HCT116 (cell line): ENCODE results near the gene CLN6. TPM values are rescaled to one million over a fixed set of nuclear protein-coding genes. Genes with fewer than 3 reads are reported as not detected.

Experiments
- ATAC-seq: fragments of 200-7000 bp; cut with Tn5 transposase; 2 replicates; pipeline ENCODE4 v1.9.1; 2020; ENCODE audit warnings: mild to moderate bottlenecking, moderate library complexity
- BruUV-seq: library from RNA; stranded (reverse); fragments of 400-500 nt; replicated peaks from 2 replicates; lab custom pipeline; 2021; lab: Mats Ljungman, UMichigan
- CTCF ChIA-PET: fragments of 300-600 bp; sonication (Branson Sonifier 250); formaldehyde crosslinking; loops from one replicate; lab custom pipeline; 2021; ENCODE audit warnings: antibody characterized with exemption; lab: Charles Lee
- POLR2A ChIA-PET: fragments of 300-600, 350-600 bp; sonication (Branson Sonifier 250); formaldehyde crosslinking; loops from one replicate; lab custom pipeline; 2021; ENCODE audit warnings: antibody characterized with exemption; lab: Charles Lee
- RAD21 ChIA-PET, 2 experiments: fragments of 300-600 bp; sonication (Branson Sonifier 250); formaldehyde crosslinking; loops; one replicate each; lab custom pipeline; 2023; ENCODE audit warnings: low total read pairs in 2 of 2; ENCODE audit not compliant: uncharacterized antibody in 2 of 2, unreplicated experiment in 2 of 2, low non-redundant PET in 1 of 2; lab: Charles Lee
- DNase-seq: peaks from one replicate; pipeline ENCODE4 v3.0.0-alpha.2; 2010; ENCODE audit warnings: low read depth, low spot score
- H2AFZ ChIP-seq: fragments of 200-600 bp; shearing (Covaris generic), sonication (generic); 2 replicates; pipeline ENCODE4 v1.6.1; 2017; ENCODE audit warnings: low read depth, mixed run types, mixed read lengths, antibody characterized with exemption, low read length; ENCODE audit not compliant: poor library complexity, severe bottlenecking
- H3K27ac ChIP-seq: 2 replicates; pipeline ENCODE4 v1.5.1; 2012; ENCODE audit warnings: low read depth, low read length
- H3K27me3 ChIP-seq: fragments of 200-600 bp; sonication (generic); 2 replicates; pipeline ENCODE4 v1.6.1; 2016; ENCODE audit warnings: mixed run types, low read length, mixed read lengths; ENCODE audit not compliant: insufficient read depth
- H3K36me3 ChIP-seq, 2 experiments: fragments of 200-500 bp in 1 of 2; fragments of 200-600 bp in 1 of 2; sonication (Bioruptor generic) in 1 of 2; sonication (generic) in 1 of 2; 2 replicates each; pipeline versions ENCODE4 v1.5.1 to v1.6.1; 2014 to 2016; ENCODE audit warnings: low read length in 2 of 2, inconsistent platforms in 1 of 2, mixed read lengths in 1 of 2, mixed run types in 1 of 2; ENCODE audit not compliant: insufficient read depth in 2 of 2, control insufficient read depth in 1 of 2
- H3K4me1 ChIP-seq, 2 experiments: fragments of 200-600 bp in 1 of 2; sonication (generic) in 1 of 2; 2 replicates each; pipeline versions ENCODE4 v1.5.1 to v1.6.1; 2012 to 2017; ENCODE audit warnings: low read length in 2 of 2, inconsistent platforms in 1 of 2, mild to moderate bottlenecking in 1 of 2, mixed read lengths in 1 of 2, mixed run types in 1 of 2, moderate library complexity in 1 of 2; ENCODE audit not compliant: insufficient read depth in 2 of 2, control insufficient read depth in 1 of 2
- H3K4me2 ChIP-seq: fragments of 200-600 bp; sonication (generic); 2 replicates; pipeline ENCODE4 v1.6.1; 2017; ENCODE audit warnings: mixed run types, low read length, mixed read lengths
- H3K4me3 ChIP-seq, 2 experiments: fragments of 200-600 bp in 1 of 2; sonication (generic) in 1 of 2; replicated peaks in 1 of 2; 2 replicates each; pipeline ENCODE4 v1.5.1; 2011 to 2016; ENCODE audit warnings: low read length in 2 of 2, control low read depth in 1 of 2, low read depth in 1 of 2, mild to moderate bottlenecking in 1 of 2, mixed read lengths in 1 of 2, mixed run types in 1 of 2
- H3K79me2 ChIP-seq: fragments of 200-600 bp; sonication (generic); 2 replicates; pipeline ENCODE4 v1.6.1; 2017; ENCODE audit warnings: mild to moderate bottlenecking, mixed run types, low read length, moderate library complexity, mixed read lengths; ENCODE audit not compliant: insufficient read depth
- H3K9ac ChIP-seq: fragments of 200-600 bp; sonication (generic); 2 replicates; pipeline ENCODE4 v1.6.1; 2016; ENCODE audit warnings: low read length, mixed read lengths
- H3K9me2 ChIP-seq: fragments of 200-600 bp; sonication (generic), shearing (Covaris generic); 2 replicates; pipeline ENCODE4 v1.6.1; 2017; ENCODE audit warnings: mixed run types, mild to moderate bottlenecking, moderate library complexity; ENCODE audit not compliant: insufficient read depth
- H3K9me3 ChIP-seq, 2 experiments: fragments of 200-500 bp in 1 of 2; fragments of 200-600 bp in 1 of 2; sonication (Bioruptor generic) in 1 of 2; sonication (generic) in 1 of 2; 2 replicates each; pipeline ENCODE4 v1.6.1; 2014 to 2017; ENCODE audit warnings: low read length in 2 of 2, mixed read lengths in 2 of 2, inconsistent platforms in 1 of 2, low read depth in 1 of 2, mild to moderate bottlenecking in 1 of 2, mixed run types in 1 of 2, moderate library complexity in 1 of 2; ENCODE audit not compliant: control insufficient read depth in 1 of 2, insufficient read depth in 1 of 2
- H4K20me1 ChIP-seq: fragments of 200-600 bp; sonication (generic), shearing (Covaris generic); 2 replicates; pipeline ENCODE4 v1.6.1; 2017; ENCODE audit warnings: mixed run types, mild to moderate bottlenecking, moderate library complexity; ENCODE audit not compliant: insufficient read depth
- CBX3 ChIP-seq: IDR thresholded peaks from 2 replicates; pipeline ENCODE4 v1.6.1; 2012; ENCODE audit warnings: low read depth
- CEBPB ChIP-seq: IDR thresholded peaks from 2 replicates; pipeline ENCODE4 v1.6.1; 2012; ENCODE audit warnings: low read depth
- EGR1 ChIP-seq: IDR thresholded peaks from 2 replicates; pipeline ENCODE4 v1.6.1; 2012; ENCODE audit warnings: low read depth
- EZH2 ChIP-seq: fragments of 200-600 bp; sonication (generic); IDR thresholded peaks from 2 replicates; pipeline ENCODE4 v1.6.1; 2017; ENCODE audit warnings: antibody characterized with exemption, mixed run types
- EZH2phosphoT487 ChIP-seq: fragments of 200-600 bp; IDR thresholded peaks from 2 replicates; pipeline ENCODE4 v1.6.1; 2018; ENCODE audit warnings: antibody characterized with exemption, borderline replicate concordance
- FOSL1 ChIP-seq: IDR thresholded peaks from 2 replicates; pipeline ENCODE4 v1.6.1; 2012; ENCODE audit warnings: low read depth
- JUND ChIP-seq: IDR thresholded peaks from 2 replicates; pipeline ENCODE4 v1.6.1; 2012
- POLR2A ChIP-seq: IDR thresholded peaks from 2 replicates; pipeline ENCODE4 v1.7.0; 2011; ENCODE audit warnings: borderline replicate concordance; ENCODE audit not compliant: insufficient read depth, insufficient read length; ENCODE audit errors: extremely low read depth
- POLR2AphosphoS5 ChIP-seq: IDR thresholded peaks from 2 replicates; pipeline ENCODE4 v1.6.1; 2011; ENCODE audit warnings: mild to moderate bottlenecking, low read depth, low read length, moderate library complexity
- SIN3A ChIP-seq: IDR thresholded peaks from 2 replicates; pipeline ENCODE4 v1.6.1; 2012; ENCODE audit warnings: low read depth
- SP1 ChIP-seq: IDR thresholded peaks from 2 replicates; pipeline ENCODE4 v1.6.1; 2012; ENCODE audit warnings: low read depth
- TCF7L2 ChIP-seq: IDR thresholded peaks from 2 replicates; pipeline ENCODE4 v1.7.0; 2011; ENCODE audit warnings: borderline replicate concordance, inconsistent platforms; ENCODE audit not compliant: insufficient read depth, insufficient read length; ENCODE audit errors: extremely low read depth
- YY1 ChIP-seq: IDR thresholded peaks from 2 replicates; pipeline ENCODE4 v1.6.1; 2011; ENCODE audit warnings: low read length, low read depth, moderate library complexity, mild to moderate bottlenecking; ENCODE audit not compliant: insufficient replicate concordance; ENCODE audit errors: extremely low read depth
- ZFX ChIP-seq: fragments of 450-650 bp; IDR thresholded peaks from 2 replicates; pipeline ENCODE4 v1.6.1; 2017
- intact Hi-C: fragments of 100-400 bp; cut with micrococcal nuclease; formaldehyde crosslinking; loops from 2 replicates; pipeline ENCODE4 v1.10.0; 2022
- total RNA-seq: library from RNA; stranded (reverse); gene quantifications from one replicate; pipeline ENCODE4 v1.2.1, GENCODE V29; 2021; ENCODE audit not compliant: unreplicated experiment
- TF ChIP-seq, protein P1 (sequence below): IDR thresholded peaks from 2 replicates; pipeline ENCODE4 v1.6.1; 2012; ENCODE audit warnings: low read depth
- TF ChIP-seq, protein P2 (sequence below), 3 experiments: fragments of 200-600 bp in 1 of 3; sonication (generic) in 1 of 3; IDR thresholded peaks in 2 of 3; conservative IDR thresholded peaks in 1 of 3; 2 replicates each; pipeline ENCODE4 v1.5.1; 2012 to 2017; ENCODE audit warnings: low read depth in 2 of 3, low read length in 2 of 3, antibody characterized with exemption in 1 of 3, borderline replicate concordance in 1 of 3, control low read depth in 1 of 3, mild to moderate bottlenecking in 1 of 3, mixed read lengths in 1 of 3, mixed run types in 1 of 3, moderate library complexity in 1 of 3; ENCODE audit not compliant: insufficient read depth in 1 of 3
- TF ChIP-seq, protein P3 (sequence below): IDR thresholded peaks from 2 replicates; pipeline ENCODE4 v1.6.1; 2012

The CLN6 gene
- total RNA-seq, 1 experiment from 2014 or later, result 44.1 TPM

DNA sequence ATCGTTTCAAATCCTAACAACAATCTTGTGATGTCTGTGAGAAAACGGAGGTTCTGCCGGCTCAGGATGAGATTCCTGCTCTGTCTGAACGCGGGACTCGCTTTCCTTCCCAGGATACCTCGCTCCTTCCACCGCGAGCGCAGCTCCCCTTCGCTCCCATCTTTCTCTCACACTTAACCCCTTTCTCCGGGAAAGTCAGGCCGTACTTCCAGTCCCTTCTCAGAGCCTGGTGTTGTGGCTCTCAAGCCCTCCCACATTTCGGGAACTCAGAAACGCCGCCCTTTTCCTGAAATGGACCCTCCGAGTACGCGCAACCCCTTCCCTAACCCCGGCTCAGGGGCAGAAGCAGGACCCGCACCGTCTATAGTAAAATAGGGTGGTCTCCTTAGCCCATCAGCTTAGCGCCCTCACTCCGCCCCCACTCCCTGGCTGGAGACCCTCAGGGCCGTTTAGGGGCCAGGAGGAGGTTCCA lies 47.6 kb upstream of the CLN6 start:
- ChIA-PET POLR2A (interaction anchor here (0.8 to 1.9 kb wide), 4 partner anchors 12 to 1151 kb away, joined by 3 to 9 read pairs (median 6); no protein-coding TSS in a partner anchor), CTCF (interaction anchor here (1.1 to 1.8 kb wide), 2 partner anchors 24 to 29 kb away, joined by 7 to 9 read pairs; no protein-coding TSS in a partner anchor), RAD21 (interaction anchor here in 1 of 2 experiments (0.7 kb wide), 1 partner anchor 29 kb away, joined by 3 read pairs; no protein-coding TSS in a partner anchor)
- intact Hi-C loops, result no loop called here
- DNase-seq, result no peak
- H3K9me2 ChIP-seq, result no peaks in the 10 kb centered on the region
- H3K27ac ChIP-seq, result peak overlapping the region; percentile 95
- H3K36me3 ChIP-seq, result 0 out of 4 replicates have a peak, but pooled peaks cover 2 to 9% of the 10 kb centered on the region in 2 experiments
- peak overlapping the region; percentile 84 for H3K4me2 ChIP-seq
- peaks cover 13% of the 10 kb centered on the region; the same call in 1 of the 2 replicates for H4K20me1 ChIP-seq
- peak overlapping the region; percentile 82 for H3K9ac ChIP-seq
- TF ChIP-seq ZFX (no peak), CBX3 (no peak), POLR2AphosphoS5 (no peak), JUND (no peak), SP1 (no peak), EZH2phosphoT487 (no peak), CEBPB (no peak), SIN3A (no peak), EZH2 (no peak), EGR1 (no peak), POLR2A (no peak), TCF7L2 (no peak), FOSL1 (no peak), YY1 (no peak)
- TF ChIP-seq, protein P1, sequence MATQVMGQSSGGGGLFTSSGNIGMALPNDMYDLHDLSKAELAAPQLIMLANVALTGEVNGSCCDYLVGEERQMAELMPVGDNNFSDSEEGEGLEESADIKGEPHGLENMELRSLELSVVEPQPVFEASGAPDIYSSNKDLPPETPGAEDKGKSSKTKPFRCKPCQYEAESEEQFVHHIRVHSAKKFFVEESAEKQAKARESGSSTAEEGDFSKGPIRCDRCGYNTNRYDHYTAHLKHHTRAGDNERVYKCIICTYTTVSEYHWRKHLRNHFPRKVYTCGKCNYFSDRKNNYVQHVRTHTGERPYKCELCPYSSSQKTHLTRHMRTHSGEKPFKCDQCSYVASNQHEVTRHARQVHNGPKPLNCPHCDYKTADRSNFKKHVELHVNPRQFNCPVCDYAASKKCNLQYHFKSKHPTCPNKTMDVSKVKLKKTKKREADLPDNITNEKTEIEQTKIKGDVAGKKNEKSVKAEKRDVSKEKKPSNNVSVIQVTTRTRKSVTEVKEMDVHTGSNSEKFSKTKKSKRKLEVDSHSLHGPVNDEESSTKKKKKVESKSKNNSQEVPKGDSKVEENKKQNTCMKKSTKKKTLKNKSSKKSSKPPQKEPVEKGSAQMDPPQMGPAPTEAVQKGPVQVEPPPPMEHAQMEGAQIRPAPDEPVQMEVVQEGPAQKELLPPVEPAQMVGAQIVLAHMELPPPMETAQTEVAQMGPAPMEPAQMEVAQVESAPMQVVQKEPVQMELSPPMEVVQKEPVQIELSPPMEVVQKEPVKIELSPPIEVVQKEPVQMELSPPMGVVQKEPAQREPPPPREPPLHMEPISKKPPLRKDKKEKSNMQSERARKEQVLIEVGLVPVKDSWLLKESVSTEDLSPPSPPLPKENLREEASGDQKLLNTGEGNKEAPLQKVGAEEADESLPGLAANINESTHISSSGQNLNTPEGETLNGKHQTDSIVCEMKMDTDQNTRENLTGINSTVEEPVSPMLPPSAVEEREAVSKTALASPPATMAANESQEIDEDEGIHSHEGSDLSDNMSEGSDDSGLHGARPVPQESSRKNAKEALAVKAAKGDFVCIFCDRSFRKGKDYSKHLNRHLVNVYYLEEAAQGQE, result no peak
- TF ChIP-seq, protein P2, sequence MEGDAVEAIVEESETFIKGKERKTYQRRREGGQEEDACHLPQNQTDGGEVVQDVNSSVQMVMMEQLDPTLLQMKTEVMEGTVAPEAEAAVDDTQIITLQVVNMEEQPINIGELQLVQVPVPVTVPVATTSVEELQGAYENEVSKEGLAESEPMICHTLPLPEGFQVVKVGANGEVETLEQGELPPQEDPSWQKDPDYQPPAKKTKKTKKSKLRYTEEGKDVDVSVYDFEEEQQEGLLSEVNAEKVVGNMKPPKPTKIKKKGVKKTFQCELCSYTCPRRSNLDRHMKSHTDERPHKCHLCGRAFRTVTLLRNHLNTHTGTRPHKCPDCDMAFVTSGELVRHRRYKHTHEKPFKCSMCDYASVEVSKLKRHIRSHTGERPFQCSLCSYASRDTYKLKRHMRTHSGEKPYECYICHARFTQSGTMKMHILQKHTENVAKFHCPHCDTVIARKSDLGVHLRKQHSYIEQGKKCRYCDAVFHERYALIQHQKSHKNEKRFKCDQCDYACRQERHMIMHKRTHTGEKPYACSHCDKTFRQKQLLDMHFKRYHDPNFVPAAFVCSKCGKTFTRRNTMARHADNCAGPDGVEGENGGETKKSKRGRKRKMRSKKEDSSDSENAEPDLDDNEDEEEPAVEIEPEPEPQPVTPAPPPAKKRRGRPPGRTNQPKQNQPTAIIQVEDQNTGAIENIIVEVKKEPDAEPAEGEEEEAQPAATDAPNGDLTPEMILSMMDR (IDR thresholded peaks at IDR 0.05 in 2 of 3, conservative IDR thresholded peaks at IDR 0.05 in 1 of 3; ENCODE audit: borderline replicate concordance in 1 of 3, insufficient read depth in 1 of 3, low read depth in 2 of 3, low read length in 2 of 3), result no peak
- TF ChIP-seq, protein P3, sequence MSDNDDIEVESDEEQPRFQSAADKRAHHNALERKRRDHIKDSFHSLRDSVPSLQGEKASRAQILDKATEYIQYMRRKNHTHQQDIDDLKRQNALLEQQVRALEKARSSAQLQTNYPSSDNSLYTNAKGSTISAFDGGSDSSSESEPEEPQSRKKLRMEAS, result no peak
- H3K9me3 ChIP-seq, result no peaks in the 10 kb centered on the region
- peak overlapping the region; percentile 78 to 93 for H3K4me3 ChIP-seq
- H3K4me1 ChIP-seq, result peaks cover 24 to 47% of the 10 kb centered on the region in 2 experiments
- H3K79me2 ChIP-seq, result peaks cover 43% of the 10 kb centered on the region
- ATAC-seq, result peak; percentile 15
- H2AFZ ChIP-seq, result peak overlapping the region; percentile 79
- BruUV-seq, result TSS peak; percentile 69
- H3K27me3 ChIP-seq, result no peaks in the 10 kb centered on the region
